ENCODE measurements around the gene KCNAB2. TPM values are rescaled to one million over a fixed set of nuclear protein-coding genes. Genes with fewer than 3 reads are reported as not detected.
A peak's percentile ranks its signal among the peaks of the same experiment; 100 is the strongest.

The KCNAB2 gene
- total RNA-seq, 1 experiment from 2014 or later: 10.3 TPM

- TF ChIP-seq, protein P1, sequence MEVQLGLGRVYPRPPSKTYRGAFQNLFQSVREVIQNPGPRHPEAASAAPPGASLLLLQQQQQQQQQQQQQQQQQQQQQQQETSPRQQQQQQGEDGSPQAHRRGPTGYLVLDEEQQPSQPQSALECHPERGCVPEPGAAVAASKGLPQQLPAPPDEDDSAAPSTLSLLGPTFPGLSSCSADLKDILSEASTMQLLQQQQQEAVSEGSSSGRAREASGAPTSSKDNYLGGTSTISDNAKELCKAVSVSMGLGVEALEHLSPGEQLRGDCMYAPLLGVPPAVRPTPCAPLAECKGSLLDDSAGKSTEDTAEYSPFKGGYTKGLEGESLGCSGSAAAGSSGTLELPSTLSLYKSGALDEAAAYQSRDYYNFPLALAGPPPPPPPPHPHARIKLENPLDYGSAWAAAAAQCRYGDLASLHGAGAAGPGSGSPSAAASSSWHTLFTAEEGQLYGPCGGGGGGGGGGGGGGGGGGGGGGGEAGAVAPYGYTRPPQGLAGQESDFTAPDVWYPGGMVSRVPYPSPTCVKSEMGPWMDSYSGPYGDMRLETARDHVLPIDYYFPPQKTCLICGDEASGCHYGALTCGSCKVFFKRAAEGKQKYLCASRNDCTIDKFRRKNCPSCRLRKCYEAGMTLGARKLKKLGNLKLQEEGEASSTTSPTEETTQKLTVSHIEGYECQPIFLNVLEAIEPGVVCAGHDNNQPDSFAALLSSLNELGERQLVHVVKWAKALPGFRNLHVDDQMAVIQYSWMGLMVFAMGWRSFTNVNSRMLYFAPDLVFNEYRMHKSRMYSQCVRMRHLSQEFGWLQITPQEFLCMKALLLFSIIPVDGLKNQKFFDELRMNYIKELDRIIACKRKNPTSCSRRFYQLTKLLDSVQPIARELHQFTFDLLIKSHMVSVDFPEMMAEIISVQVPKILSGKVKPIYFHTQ (CRISPR knock-in tag; IDR thresholded peaks at IDR 0.05): no peak
- TF ChIP-seq, protein P2, sequence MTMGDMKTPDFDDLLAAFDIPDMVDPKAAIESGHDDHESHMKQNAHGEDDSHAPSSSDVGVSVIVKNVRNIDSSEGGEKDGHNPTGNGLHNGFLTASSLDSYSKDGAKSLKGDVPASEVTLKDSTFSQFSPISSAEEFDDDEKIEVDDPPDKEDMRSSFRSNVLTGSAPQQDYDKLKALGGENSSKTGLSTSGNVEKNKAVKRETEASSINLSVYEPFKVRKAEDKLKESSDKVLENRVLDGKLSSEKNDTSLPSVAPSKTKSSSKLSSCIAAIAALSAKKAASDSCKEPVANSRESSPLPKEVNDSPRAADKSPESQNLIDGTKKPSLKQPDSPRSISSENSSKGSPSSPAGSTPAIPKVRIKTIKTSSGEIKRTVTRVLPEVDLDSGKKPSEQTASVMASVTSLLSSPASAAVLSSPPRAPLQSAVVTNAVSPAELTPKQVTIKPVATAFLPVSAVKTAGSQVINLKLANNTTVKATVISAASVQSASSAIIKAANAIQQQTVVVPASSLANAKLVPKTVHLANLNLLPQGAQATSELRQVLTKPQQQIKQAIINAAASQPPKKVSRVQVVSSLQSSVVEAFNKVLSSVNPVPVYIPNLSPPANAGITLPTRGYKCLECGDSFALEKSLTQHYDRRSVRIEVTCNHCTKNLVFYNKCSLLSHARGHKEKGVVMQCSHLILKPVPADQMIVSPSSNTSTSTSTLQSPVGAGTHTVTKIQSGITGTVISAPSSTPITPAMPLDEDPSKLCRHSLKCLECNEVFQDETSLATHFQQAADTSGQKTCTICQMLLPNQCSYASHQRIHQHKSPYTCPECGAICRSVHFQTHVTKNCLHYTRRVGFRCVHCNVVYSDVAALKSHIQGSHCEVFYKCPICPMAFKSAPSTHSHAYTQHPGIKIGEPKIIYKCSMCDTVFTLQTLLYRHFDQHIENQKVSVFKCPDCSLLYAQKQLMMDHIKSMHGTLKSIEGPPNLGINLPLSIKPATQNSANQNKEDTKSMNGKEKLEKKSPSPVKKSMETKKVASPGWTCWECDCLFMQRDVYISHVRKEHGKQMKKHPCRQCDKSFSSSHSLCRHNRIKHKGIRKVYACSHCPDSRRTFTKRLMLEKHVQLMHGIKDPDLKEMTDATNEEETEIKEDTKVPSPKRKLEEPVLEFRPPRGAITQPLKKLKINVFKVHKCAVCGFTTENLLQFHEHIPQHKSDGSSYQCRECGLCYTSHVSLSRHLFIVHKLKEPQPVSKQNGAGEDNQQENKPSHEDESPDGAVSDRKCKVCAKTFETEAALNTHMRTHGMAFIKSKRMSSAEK (CRISPR knock-in tag; IDR thresholded peaks at IDR 0.05; ENCODE audit: borderline replicate concordance): no peak
- TF ChIP-seq, protein P3, sequence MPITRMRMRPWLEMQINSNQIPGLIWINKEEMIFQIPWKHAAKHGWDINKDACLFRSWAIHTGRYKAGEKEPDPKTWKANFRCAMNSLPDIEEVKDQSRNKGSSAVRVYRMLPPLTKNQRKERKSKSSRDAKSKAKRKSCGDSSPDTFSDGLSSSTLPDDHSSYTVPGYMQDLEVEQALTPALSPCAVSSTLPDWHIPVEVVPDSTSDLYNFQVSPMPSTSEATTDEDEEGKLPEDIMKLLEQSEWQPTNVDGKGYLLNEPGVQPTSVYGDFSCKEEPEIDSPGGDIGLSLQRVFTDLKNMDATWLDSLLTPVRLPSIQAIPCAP (CRISPR knock-in tag; IDR thresholded peaks at IDR 0.05): no peak
Measured at GRCh38 chr1:6083385-6083784, 37.7 kb downstream of the KCNAB2 start (continued).

DNA sequence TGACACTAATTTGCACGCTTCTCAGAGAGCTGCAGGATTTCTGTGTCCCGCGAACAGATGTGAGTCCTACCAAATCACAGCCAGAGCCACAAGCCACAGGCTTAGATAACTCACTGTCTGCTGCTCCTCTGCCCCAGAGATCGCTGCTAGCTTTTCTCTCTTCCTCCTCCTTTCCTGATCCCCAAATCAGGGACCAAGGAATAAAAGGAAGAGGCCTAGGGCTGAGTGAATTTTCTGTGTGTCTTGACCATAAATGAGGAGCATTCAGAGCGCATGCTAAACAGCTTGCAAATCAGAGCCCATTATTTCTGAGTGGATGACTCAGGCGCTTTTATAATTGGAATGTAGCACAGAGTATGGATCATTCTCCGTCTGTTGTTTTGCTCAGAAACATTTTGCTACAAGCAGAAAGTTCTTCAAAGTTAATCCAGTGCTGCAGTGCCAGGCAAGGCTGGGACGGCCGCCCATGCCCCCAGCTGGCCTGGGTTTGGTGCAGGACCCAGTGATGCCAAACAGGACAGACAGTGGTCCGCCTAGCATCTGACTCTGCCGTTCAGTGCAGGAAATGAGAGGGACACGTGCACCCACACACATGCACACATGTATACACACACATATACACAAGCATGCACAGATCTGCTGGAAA lies 38.2 kb downstream of the KCNAB2 start:
- no peak for ATAC-seq

More for the DNA sequence above, 38.2 kb downstream of the KCNAB2 start:
- Mint-ChIP-seq H3K36me3 (no peaks in the 10 kb centered on the region), H3K27me3 (ENCODE audit: low read depth) (no peaks in the 10 kb centered on the region), H3K9me3 (no peaks in the 10 kb centered on the region), H3K4me3 (no peak overlapping the region), H3K4me1 (peaks cover 2% of the 10 kb centered on the region; the same call in 1 of the 2 replicates), H3K27ac (peak overlapping the region; percentile 41; the same call in 1 of the 2 replicates)
- CTCF ChIA-PET: interaction anchor here (1.0 to 3.4 kb wide), 6 partner anchors 10 to 339 kb away, joined by 3 to 19 read pairs (median 5); no protein-coding TSS in a partner anchor
- TF ChIP-seq ERG (CRISPR knock-in tag; IDR thresholded peaks at IDR 0.05) (no peak), ZNF416 (CRISPR knock-in tag; IDR thresholded peaks at IDR 0.05) (no peak), ATF1 (CRISPR knock-in tag; IDR thresholded peaks at IDR 0.05) (no peak), TEAD4 (CRISPR knock-in tag; IDR thresholded peaks at IDR 0.05) (no peak), MXD4 (CRISPR knock-in tag; IDR thresholded peaks at IDR 0.05; ENCODE audit: borderline replicate concordance) (no peak)
- TF ChIP-seq, protein P1 (CRISPR knock-in tag; IDR thresholded peaks at IDR 0.05): no peak
- TF ChIP-seq, protein P4, sequence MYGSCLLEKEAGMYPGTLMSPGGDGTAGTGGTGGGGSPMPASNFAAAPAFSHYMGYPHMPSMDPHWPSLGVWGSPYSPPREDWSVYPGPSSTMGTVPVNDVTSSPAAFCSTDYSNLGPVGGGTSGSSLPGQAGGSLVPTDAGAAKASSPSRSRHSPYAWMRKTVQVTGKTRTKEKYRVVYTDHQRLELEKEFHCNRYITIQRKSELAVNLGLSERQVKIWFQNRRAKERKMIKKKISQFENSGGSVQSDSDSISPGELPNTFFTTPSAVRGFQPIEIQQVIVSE (CRISPR knock-in tag; IDR thresholded peaks at IDR 0.05; ENCODE audit: borderline replicate concordance): no peak
- TF ChIP-seq, protein P3 (CRISPR knock-in tag; IDR thresholded peaks at IDR 0.05): no peak
- no peak for DNase-seq (ENCODE audit: low spot score)
- POLR2A ChIA-PET: interaction anchor here (0.6 kb wide), 1 partner anchor 25 kb away, joined by 3 read pairs; no protein-coding TSS in a partner anchor

All from WTC11 (cell line).